GM12865 (cell line): ENCODE data around the gene IL4R.

Experiments
- DNase-seq: peaks from one replicate; pipeline ENCODE4 v3.0.0; 2010; ENCODE audit warnings: low read depth
- H3K4me3 ChIP-seq: 2 replicates; pipeline ENCODE4 v1.5.1; 2011; ENCODE audit warnings: mild to moderate bottlenecking, low read depth, low read length, control low read depth
- CTCF ChIP-seq: IDR thresholded peaks from 2 replicates; pipeline ENCODE4 v1.5.1; 2011; ENCODE audit warnings: low read length, control low read depth, low read depth, inconsistent platforms; ENCODE audit not compliant: insufficient read depth; ENCODE audit errors: missing control alignments

Gene IL4R

GRCh38 chr16:27361987-27362386 lies 48.2 kb downstream of the IL4R start:
- no peak overlapping the region for H3K4me3 ChIP-seq
- TF ChIP-seq CTCF: no peak
- no peak for DNase-seq

GRCh38 chr16:27362570-27363245 lies 48.9 kb downstream of the IL4R start:
- no peak for TF ChIP-seq CTCF
- no peak for DNase-seq
- no peak overlapping the region for H3K4me3 ChIP-seq

DNA sequence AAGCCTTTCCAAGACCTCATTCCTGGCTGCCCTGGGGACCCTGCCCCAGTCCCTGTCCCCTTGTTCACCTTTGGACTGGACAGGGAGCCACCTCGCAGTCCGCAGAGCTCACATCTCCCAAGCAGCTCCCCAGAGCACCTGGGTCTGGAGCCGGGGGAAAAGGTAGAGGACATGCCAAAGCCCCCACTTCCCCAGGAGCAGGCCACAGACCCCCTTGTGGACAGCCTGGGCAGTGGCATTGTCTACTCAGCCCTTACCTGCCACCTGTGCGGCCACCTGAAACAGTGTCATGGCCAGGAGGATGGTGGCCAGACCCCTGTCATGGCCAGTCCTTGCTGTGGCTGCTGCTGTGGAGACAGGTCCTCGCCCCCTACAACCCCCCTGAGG lies 49.5 kb downstream of the IL4R start:
- no peak for TF ChIP-seq CTCF
- no peak overlapping the region for H3K4me3 ChIP-seq
- DNase-seq: no peak

- no peak for DNase-seq
- H3K4me3 ChIP-seq: no peak overlapping the region
- no peak for TF ChIP-seq CTCF
Measured at GRCh38 chr16:27363797-27364196, 50.0 kb downstream of the IL4R start.

DNA sequence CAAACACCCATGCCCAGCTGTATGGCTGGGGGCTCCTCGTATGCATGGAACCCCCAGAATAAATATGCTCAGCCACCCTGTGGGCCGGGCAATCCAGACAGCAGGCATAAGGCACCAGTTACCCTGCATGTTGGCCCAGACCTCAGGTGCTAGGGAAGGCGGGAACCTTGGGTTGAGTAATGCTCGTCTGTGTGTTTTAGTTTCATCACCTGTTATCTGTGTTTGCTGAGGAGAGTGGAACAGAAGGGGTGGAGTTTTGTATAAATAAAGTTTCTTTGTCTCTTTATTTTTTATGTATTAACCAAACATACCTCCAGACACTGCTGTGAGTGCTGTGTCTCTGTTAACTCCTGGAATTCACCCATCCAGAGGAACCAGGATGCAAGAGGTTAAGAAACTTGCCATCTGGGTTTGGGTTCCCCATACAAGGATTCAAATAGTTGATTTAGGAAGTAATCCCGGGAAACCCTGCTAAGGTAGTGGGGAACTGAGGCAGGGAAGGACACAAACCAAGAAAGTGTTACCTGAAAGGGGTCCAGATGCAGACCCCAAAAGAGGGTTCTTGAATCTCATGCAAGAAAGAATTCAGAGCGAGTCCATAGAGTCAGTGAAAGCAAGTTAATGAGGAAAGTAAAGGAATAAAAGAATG lies 50.8 kb downstream of the IL4R start:
- DNase-seq: peak; percentile 41
- no peak for TF ChIP-seq CTCF
- no peak overlapping the region for H3K4me3 ChIP-seq

DNA sequence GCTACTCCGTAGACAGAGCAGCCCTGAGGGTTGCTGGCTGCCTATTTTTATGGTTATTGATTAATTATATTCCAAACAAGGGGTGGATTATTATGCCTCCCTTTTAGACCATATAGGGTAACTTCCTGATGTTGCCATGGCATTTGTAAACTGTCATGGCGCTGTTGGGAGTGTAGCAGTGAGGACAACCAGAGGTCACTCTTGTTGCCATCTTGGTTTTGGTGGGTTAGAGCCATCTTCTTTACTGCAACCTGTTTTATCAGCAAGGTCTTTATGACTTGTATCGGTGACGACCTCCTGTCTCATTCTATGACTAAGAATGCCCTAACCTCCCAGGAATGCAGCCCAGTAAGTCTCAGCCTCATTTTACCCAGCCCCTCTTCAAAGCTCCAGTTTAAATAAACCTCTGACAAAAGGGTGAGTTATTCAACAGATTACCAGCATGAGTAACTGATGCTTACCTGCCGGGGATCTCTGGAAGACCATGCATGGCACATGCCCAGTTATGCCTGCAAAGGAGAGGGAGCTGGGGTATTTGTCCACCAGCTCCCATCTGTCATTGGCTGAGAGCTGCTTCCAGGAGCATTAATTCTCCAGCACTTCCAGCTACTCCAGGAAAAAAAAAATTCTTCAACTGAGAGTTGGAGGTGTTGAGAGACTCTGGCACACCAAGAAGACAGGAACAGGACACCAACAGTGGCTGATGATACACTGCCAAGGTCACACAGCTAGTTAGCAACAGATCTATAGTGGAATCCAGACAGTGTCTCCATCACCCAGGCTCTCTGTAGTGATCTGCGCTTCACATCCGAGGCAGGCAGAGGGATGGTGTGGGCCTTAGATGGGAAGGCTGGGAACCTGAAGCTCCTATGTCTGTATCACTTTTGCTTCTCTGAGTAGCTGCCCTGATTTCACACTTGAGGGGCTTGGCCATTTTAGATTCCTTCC lies 51.6 kb downstream of the IL4R start:
- TF ChIP-seq CTCF: no peak
- no peak overlapping the region for H3K4me3 ChIP-seq
- DNase-seq: no peak
